HepG2 (cell line): Measurements from ENCODE around the gene RAE1. TPM values are rescaled to one million over a fixed set of nuclear protein-coding genes. Genes with fewer than 3 reads are reported as not detected.
A peak's percentile ranks its signal among the peaks of the same experiment; 100 is the strongest.

ENCODE experiments used
- FOXO4 ChIP-seq: sonication (generic); formaldehyde crosslinking; conservative IDR thresholded peaks from 2 replicates; pipeline ENCODE4 v1.8.1; 2023; ENCODE audit warnings: missing genetic modification reagents
- GMEB2 ChIP-seq: IDR thresholded peaks from 2 replicates; pipeline ENCODE4 v1.6.1; 2016; ENCODE audit warnings: missing biosample characterization, missing genetic modification reagents, low read depth
- MAF1 ChIP-seq: sonication (generic); formaldehyde crosslinking; IDR thresholded peaks from 2 replicates; pipeline ENCODE4 v1.5.0; 2020; ENCODE audit warnings: missing genetic modification reagents, borderline replicate concordance
- PHF8 ChIP-seq: sonication (generic); formaldehyde crosslinking; IDR thresholded peaks from 2 replicates; pipeline ENCODE4 v1.5.0; 2020; ENCODE audit warnings: missing genetic modification reagents
- PLSCR1 ChIP-seq: sonication (generic); formaldehyde crosslinking; IDR thresholded peaks from 2 replicates; pipeline ENCODE4 v1.5.0; 2020; ENCODE audit warnings: missing genetic modification reagents, mild to moderate bottlenecking, borderline replicate concordance
- PRPF4 ChIP-seq: fragments of 200-400 bp; formaldehyde crosslinking; IDR thresholded peaks from 2 replicates; pipeline ENCODE4 v1.6.1; 2016; ENCODE audit warnings: low read length, low read depth; ENCODE audit not compliant: poor library complexity, severe bottlenecking
- RAD21 ChIP-seq: fragments of 450-650 bp; formaldehyde crosslinking; IDR thresholded peaks from 2 replicates; pipeline ENCODE4 v1.5.0; 2020; ENCODE audit warnings: mild to moderate bottlenecking
- SOX6 ChIP-seq, 2 experiments: fragments of 450-650 bp in 1 of 2; sonication (generic) in 1 of 2; formaldehyde crosslinking in 1 of 2; IDR thresholded peaks; 2 replicates each; pipeline versions ENCODE4 v1.4.0 to v1.6.1; 2017 to 2020; ENCODE audit warnings: antibody characterized with exemption in 1 of 2, mild to moderate bottlenecking in 1 of 2, missing genetic modification reagents in 1 of 2
- TFDP1 ChIP-seq: IDR thresholded peaks from 2 replicates; pipeline ENCODE4 v1.6.1; 2016; ENCODE audit warnings: missing compliant biosample characterization, missing genetic modification reagents, borderline replicate concordance
- THYN1 ChIP-seq: sonication (generic); formaldehyde crosslinking; IDR thresholded peaks from 2 replicates; pipeline ENCODE4 v1.8.1; 2023; ENCODE audit warnings: low read depth, mild to moderate bottlenecking, moderate library complexity, missing genetic modification reagents, borderline replicate concordance
- ZBTB1 ChIP-seq: sonication (generic); formaldehyde crosslinking; IDR thresholded peaks from 2 replicates; pipeline ENCODE4 v1.4.0; 2020; ENCODE audit warnings: missing genetic modification reagents, borderline replicate concordance
- ZFP36L1 ChIP-seq: sonication (generic); formaldehyde crosslinking; IDR thresholded peaks from 2 replicates; pipeline ENCODE4 v1.8.0; 2022; ENCODE audit warnings: mild to moderate bottlenecking, missing genetic modification reagents, moderate library complexity
- ZNF263 ChIP-seq: sonication (generic); formaldehyde crosslinking; IDR thresholded peaks from 2 replicates; pipeline ENCODE4 v1.4.0; 2020; ENCODE audit warnings: missing genetic modification reagents
- ZNF503 ChIP-seq: sonication (generic); formaldehyde crosslinking; IDR thresholded peaks from 2 replicates; pipeline ENCODE4 v1.4.0; 2020; ENCODE audit warnings: missing genetic modification reagents
- ZNF513 ChIP-seq: sonication (generic); formaldehyde crosslinking; conservative IDR thresholded peaks from 2 replicates; pipeline ENCODE4 v1.5.0; 2020; ENCODE audit warnings: missing genetic modification reagents
- ZNF563 ChIP-seq: sonication (generic); formaldehyde crosslinking; IDR thresholded peaks from 2 replicates; pipeline ENCODE4 v1.8.0; 2022; ENCODE audit warnings: mild to moderate bottlenecking, moderate library complexity, missing genetic modification reagents
- ZSCAN30 ChIP-seq: sonication (generic); formaldehyde crosslinking; IDR thresholded peaks from 2 replicates; pipeline ENCODE4 v1.5.0; 2020; ENCODE audit warnings: mild to moderate bottlenecking, missing genetic modification reagents
- polyA plus RNA-seq, 8 experiments: library from polyadenylated mRNA; depleted of rRNA in 3 of 8; stranded (reverse) in 7 of 8; unstranded in 1 of 8; fragments of >200 nt; fragmentation: Illumina TruSeq in 4 of 8; extraction: Trizol in 4 of 8; gene quantifications; 2 replicates each; pipeline versions ENCODE4 v1.2.1 to v1.2.3, GENCODE V29; 2011 to 2016; ENCODE audit warnings: low read depth in 4 of 8, missing spikeins in 1 of 8, mixed read lengths in 1 of 8; ENCODE audit not compliant: insufficient read depth in 1 of 8
- total RNA-seq, 5 experiments: library from RNA; depleted of rRNA; stranded (reverse); fragments of >200 nt; fragmentation: Illumina TruSeq; extraction: Trizol; gene quantifications; 2 replicates each; pipeline ENCODE4 v1.2.3, GENCODE V29; 2016; ENCODE audit warnings: low read depth in 1 of 5

Gene RAE1
- total and polyA plus RNA-seq, 2 of the 13 experiments (the other 11 are each of a cell fraction or from before 2014, with no cell fraction given) = 36.1 to 72.9 TPM

GRCh38 chr20:57391439-57392301 is 40.6 kb downstream of the RAE1 start (continued):
- TF ChIP-seq ZNF513 (CRISPR knock-in tag) (no peak), GMEB2 (CRISPR knock-in tag) (no peak), FOXO4 (CRISPR knock-in tag) (no peak), ZNF503 (no peak), MAF1 (CRISPR knock-in tag) (no peak), PHF8 (CRISPR knock-in tag) (peak; percentile 27; the same call in 1 of the 2 replicates), PRPF4 (no peak), ZBTB1 (CRISPR knock-in tag) (no peak), ZFP36L1 (CRISPR knock-in tag) (no peak), RAD21 (CRISPR knock-in tag) (peak; percentile 46), ZNF263 (CRISPR knock-in tag) (peak; percentile 34; the same call in 1 of the 2 replicates), TFDP1 (CRISPR knock-in tag) (0 out of 2 replicates have a peak, but pooled peaks have one; percentile 27), PLSCR1 (no peak), ZSCAN30 (CRISPR knock-in tag) (no peak), ZNF563 (CRISPR knock-in tag) (0 out of 2 replicates have a peak, but pooled peaks have one; percentile 65), SOX6 (IDR thresholded peaks at IDR 0.05) (no peak), SOX6 (CRISPR knock-in tag; IDR thresholded peaks at IDR 0.05) (no peak), THYN1 (no peak)
